ENCODE measurements around the gene KPNB1. TPM values are rescaled to one million over a fixed set of nuclear protein-coding genes. Genes with fewer than 3 reads are reported as not detected.

Gene KPNB1
- total RNA-seq, 1 experiment from 2014 or later, result 467 TPM

- DNase-seq (ENCODE audit: low spot score), result no peak
These were observed 13.3 kb upstream of the KPNB1 start for GRCh38 chr17:47636273-47637030.

- no peak for DNase-seq (ENCODE audit: low spot score)
These were observed 10.8 kb upstream of the KPNB1 start for GRCh38 chr17:47638903-47639302.

- no peak for DNase-seq (ENCODE audit: low spot score)
These were observed 9.6 kb upstream of the KPNB1 start for GRCh38 chr17:47640076-47640475.

- DNase-seq (ENCODE audit: low spot score), result no peak
These were observed 8.5 kb upstream of the KPNB1 start for GRCh38 chr17:47641202-47641601.

GRCh38 chr17:47643116-47643515 is 6.6 kb upstream of the KPNB1 start:
- DNase-seq (ENCODE audit: low spot score), result no peak

GRCh38 chr17:47644324-47644723 is 5.4 kb upstream of the KPNB1 start:
- DNase-seq (ENCODE audit: low spot score), result no peak

- peak; percentile 46 for DNase-seq (ENCODE audit: low spot score)
These were observed 329 bp downstream of the KPNB1 start for GRCh38 chr17:47649972-47650524.

- DNase-seq (ENCODE audit: low spot score), result peak; percentile 93
These were observed 1.1 kb downstream of the KPNB1 start for GRCh38 chr17:47650525-47651522.

GRCh38 chr17:47651704-47652103 is 2.0 kb downstream of the KPNB1 start:
- DNase-seq (ENCODE audit: low spot score), result no peak

- DNase-seq (ENCODE audit: low spot score), result no peak
These were observed 2.9 kb downstream of the KPNB1 start for GRCh38 chr17:47652570-47652969.

GRCh38 chr17:47653442-47653841 is 3.7 kb downstream of the KPNB1 start:
- DNase-seq (ENCODE audit: low spot score), result no peak

GRCh38 chr17:47654991-47655390 is 5.3 kb downstream of the KPNB1 start:
- DNase-seq (ENCODE audit: low spot score), result no peak

GRCh38 chr17:47660064-47660492 is 10.4 kb downstream of the KPNB1 start:
- no peak for DNase-seq (ENCODE audit: low spot score)

GRCh38 chr17:47663912-47664623 is 14.3 kb downstream of the KPNB1 start:
- DNase-seq (ENCODE audit: low spot score), result peak; percentile 56

- DNase-seq (ENCODE audit: low spot score), result no peak
These were observed 14.9 kb downstream of the KPNB1 start for GRCh38 chr17:47664624-47664941.

GRCh38 chr17:47665655-47666054 is 15.9 kb downstream of the KPNB1 start:
- no peak for DNase-seq (ENCODE audit: low spot score)

GRCh38 chr17:47669081-47669480 is 19.4 kb downstream of the KPNB1 start:
- DNase-seq (ENCODE audit: low spot score), result no peak

- no peak for DNase-seq (ENCODE audit: low spot score)
These were observed 20.3 kb downstream of the KPNB1 start for GRCh38 chr17:47670064-47670463.

- DNase-seq (ENCODE audit: low spot score), result no peak
These were observed 24.8 kb downstream of the KPNB1 start for GRCh38 chr17:47674499-47674898.

- no peak for DNase-seq (ENCODE audit: low spot score)
These were observed 25.9 kb downstream of the KPNB1 start for GRCh38 chr17:47675380-47676198.

GRCh38 chr17:47676199-47676472 is 26.4 kb downstream of the KPNB1 start:
- DNase-seq (ENCODE audit: low spot score), result no peak
